Lower lobe of right lung (tissue), 2 donors: ENCODE data around the gene GTPBP3. TPM values are rescaled to one million over a fixed set of nuclear protein-coding genes. Genes with fewer than 3 reads are reported as not detected.
A peak's percentile ranks its signal among the peaks of the same experiment; 100 is the strongest.

Source experiments
- ATAC-seq, 2 donors: fragments of 200-7000 bp; cut with Tn5 transposase; one replicate each; pipeline ENCODE4 v1.9.1; 2020 to 2022; ENCODE audit warnings: mild to moderate bottlenecking in 2 of 2, moderate library complexity in 2 of 2
- DNase-seq: peaks from one replicate; pipeline ENCODE4 v3.0.0-alpha.2; 2020
- H3K27ac ChIP-seq: fragments of 200-600 bp; one replicate; pipeline ENCODE4 v1.8.0; 2022
- H3K27me3 ChIP-seq: fragments of 200-600 bp; one replicate; pipeline ENCODE4 v1.8.0; 2022; ENCODE audit warnings: low read depth
- H3K36me3 ChIP-seq: fragments of 200-600 bp; one replicate; pipeline ENCODE4 v1.8.0; 2022; ENCODE audit warnings: mild to moderate bottlenecking
- H3K4me1 ChIP-seq: fragments of 200-600 bp; one replicate; pipeline ENCODE4 v1.8.0; 2022
- H3K4me3 ChIP-seq: fragments of 200-600 bp; one replicate; pipeline ENCODE4 v1.8.0; 2022; ENCODE audit warnings: mild to moderate bottlenecking
- H3K9me3 ChIP-seq: fragments of 200-600 bp; one replicate; pipeline ENCODE4 v1.8.0; 2022
- intact Hi-C: fragments of 100-400 bp; cut with DNase I; formaldehyde crosslinking; loops from one replicate; pipeline ENCODE4 v1.11.0; 2022
- total RNA-seq: library from RNA; stranded (reverse); fragmentation: NEBNext Ultra II Directional; extraction: Animal tissue kit (Norgen Biotek cat#: 25700); gene quantifications from one replicate; pipeline ENCODE4 v1.2.1, GENCODE V29; 2021
- TF ChIP-seq, protein P1 (sequence below): fragments of 200-600 bp; IDR thresholded peaks from one replicate; pipeline ENCODE4 v1.8.0; 2022; ENCODE audit warnings: antibody characterized with exemption, mild to moderate bottlenecking
- donor health status: DM: no; HTN: yes; CAD: no; lungs with severe emphysema.

The GTPBP3 gene
- total RNA-seq, 1 donor from 2014 or later, result 21.0 TPM

- H3K4me1 ChIP-seq, result peaks cover 51% of the 10 kb centered on the region
- TF ChIP-seq, protein P1, sequence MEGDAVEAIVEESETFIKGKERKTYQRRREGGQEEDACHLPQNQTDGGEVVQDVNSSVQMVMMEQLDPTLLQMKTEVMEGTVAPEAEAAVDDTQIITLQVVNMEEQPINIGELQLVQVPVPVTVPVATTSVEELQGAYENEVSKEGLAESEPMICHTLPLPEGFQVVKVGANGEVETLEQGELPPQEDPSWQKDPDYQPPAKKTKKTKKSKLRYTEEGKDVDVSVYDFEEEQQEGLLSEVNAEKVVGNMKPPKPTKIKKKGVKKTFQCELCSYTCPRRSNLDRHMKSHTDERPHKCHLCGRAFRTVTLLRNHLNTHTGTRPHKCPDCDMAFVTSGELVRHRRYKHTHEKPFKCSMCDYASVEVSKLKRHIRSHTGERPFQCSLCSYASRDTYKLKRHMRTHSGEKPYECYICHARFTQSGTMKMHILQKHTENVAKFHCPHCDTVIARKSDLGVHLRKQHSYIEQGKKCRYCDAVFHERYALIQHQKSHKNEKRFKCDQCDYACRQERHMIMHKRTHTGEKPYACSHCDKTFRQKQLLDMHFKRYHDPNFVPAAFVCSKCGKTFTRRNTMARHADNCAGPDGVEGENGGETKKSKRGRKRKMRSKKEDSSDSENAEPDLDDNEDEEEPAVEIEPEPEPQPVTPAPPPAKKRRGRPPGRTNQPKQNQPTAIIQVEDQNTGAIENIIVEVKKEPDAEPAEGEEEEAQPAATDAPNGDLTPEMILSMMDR, result peak; percentile 78
- intact Hi-C loops, result no loop called here
Measured at GRCh38 chr19:17305517-17306284, 31.7 kb upstream of the GTPBP3 start, which contains the start of gene MRPL34. MRPL34 (plus strand) TSS chr19:17305872; CDS start chr19:17305893, 21 bp downstream.

DNA sequence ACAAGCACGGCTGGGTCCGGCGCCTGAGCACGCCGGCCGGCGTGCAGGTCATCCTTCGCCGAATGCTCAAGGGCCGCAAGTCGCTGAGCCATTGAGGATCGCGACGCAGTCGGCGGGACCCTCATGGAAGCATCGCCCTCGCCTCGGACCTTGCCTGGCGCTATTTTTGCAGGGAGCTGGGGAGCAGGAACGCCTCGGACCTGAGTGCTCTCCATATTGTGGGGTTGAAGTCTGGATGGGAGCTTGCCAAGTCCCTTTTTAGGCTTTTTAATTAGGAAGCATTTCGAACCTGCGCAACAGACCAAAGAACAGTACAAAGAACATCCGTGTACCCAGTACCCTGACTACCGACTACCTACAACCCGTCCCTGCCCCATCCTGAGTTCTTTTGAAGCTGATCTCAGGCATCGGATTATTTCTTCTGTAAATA is 31.1 kb upstream of the GTPBP3 start:
- Histone ChIP-seq H3K4me1 (peaks cover 57% of the 10 kb centered on the region), H3K4me3 (peak overlapping the region; percentile 68), H3K27me3 (no peaks in the 10 kb centered on the region), H3K36me3 (no peaks in the 10 kb centered on the region), H3K27ac (peak overlapping the region; percentile 84), H3K9me3 (no peaks in the 10 kb centered on the region)
- DNase-seq (no peak), ATAC-seq (no peak)
- intact Hi-C loops, result no loop called here
- TF ChIP-seq, protein P1, result no peak

More at GRCh38 chr19:17305517-17306284, 31.7 kb upstream of the GTPBP3 start, which contains the start of gene MRPL34:
- no peaks in the 10 kb centered on the region for H3K36me3 ChIP-seq
- no peaks in the 10 kb centered on the region for H3K27me3 ChIP-seq
- peak; percentile 80 to 90 for ATAC-seq
- H3K9me3 ChIP-seq, result no peaks in the 10 kb centered on the region
- no peak for DNase-seq
- peak within 1 kb of the TSS; percentile 84 for H3K27ac ChIP-seq
- H3K4me3 ChIP-seq, result peak within 1 kb of the TSS; percentile 68

DNA sequence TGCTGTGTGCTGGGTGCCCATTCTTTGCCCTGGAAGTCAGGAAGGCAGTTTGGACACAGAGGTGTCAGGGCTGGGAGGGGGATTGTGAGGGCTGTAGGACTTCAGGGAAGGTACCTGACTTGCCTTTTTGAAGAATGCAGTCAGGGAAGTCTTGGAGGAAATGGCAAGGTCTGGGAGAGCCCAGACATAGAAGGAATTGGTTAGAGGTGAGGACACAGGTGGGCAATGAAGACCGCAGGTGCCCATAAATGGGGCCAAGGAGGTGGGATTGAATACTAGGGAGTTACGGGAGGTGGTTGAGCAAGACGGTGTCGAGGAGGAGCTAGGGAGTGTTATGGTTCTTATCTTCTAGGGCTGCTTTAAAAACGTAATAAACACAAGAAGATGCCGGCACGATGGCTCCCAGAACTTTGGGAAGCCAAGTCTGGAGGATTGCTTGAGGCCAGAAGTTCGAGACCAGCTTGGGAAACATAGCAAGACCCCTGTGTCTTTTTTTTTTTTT is 29.4 kb upstream of the GTPBP3 start:
- no peak overlapping the region for H3K27ac ChIP-seq
- H3K9me3 ChIP-seq, result no peaks in the 10 kb centered on the region
- H3K4me1 ChIP-seq, result peaks cover 59% of the 10 kb centered on the region
- intact Hi-C loops, result no loop called here
- DNase-seq (no peak), ATAC-seq (no peak)
- H3K27me3 ChIP-seq, result no peaks in the 10 kb centered on the region
- H3K36me3 ChIP-seq, result no peaks in the 10 kb centered on the region
- TF ChIP-seq, protein P1, result no peak
- H3K4me3 ChIP-seq, result no peak overlapping the region

GRCh38 chr19:17309198-17309964 is 28.0 kb upstream of the GTPBP3 start, which contains the start of gene DDA1:
DDA1 (plus strand) TSS chr19:17309563; CDS start chr19:17309655, 92 bp downstream.
- Histone ChIP-seq H3K4me1 (peaks cover 48% of the 10 kb centered on the region), H3K9me3 (no peaks in the 10 kb centered on the region), H3K27me3 (no peaks in the 10 kb centered on the region), H3K4me3 (peak within 1 kb of the TSS; percentile 80), H3K36me3 (peaks cover 10% of the 10 kb centered on the region), H3K27ac (peak within 1 kb of the TSS; percentile 80)
- intact Hi-C loops, result no loop called here
- TF ChIP-seq, protein P1, result no peak
- DNase-seq (peak; percentile 100), ATAC-seq (peak; percentile 90 to 91)

DNA sequence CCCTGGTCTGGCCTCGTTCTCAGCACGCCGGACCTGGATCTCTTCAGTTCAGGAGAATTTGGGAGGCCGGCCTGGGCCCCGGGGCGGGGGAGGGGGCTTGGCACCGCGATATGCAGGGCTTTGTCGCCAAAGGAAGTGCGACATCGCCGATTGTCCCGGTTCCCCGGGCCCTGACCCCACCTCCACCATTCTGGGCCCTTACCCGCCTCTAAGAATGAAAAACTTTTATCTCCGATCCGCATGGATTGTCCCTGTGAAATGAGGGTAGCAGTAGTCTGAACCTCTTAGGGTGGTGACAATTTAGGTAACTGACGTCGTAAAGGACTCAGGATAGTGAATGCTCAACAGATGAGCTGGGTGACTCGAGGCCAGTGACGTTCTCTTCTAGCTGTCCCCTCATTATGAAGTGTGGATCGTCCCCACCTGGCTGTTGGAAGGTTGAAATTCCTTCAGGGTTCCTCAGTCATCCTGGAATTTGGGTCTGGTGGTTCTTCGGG is 27.3 kb upstream of the GTPBP3 start:
- Histone ChIP-seq H3K4me1 (peaks cover 42% of the 10 kb centered on the region), H3K36me3 (peaks cover 15% of the 10 kb centered on the region), H3K9me3 (no peaks in the 10 kb centered on the region), H3K4me3 (peak overlapping the region; percentile 80), H3K27me3 (no peaks in the 10 kb centered on the region), H3K27ac (peak overlapping the region; percentile 80)
- TF ChIP-seq, protein P1, result no peak
- DNase-seq, result no peak
- intact Hi-C loops, result no loop called here
- no peak for ATAC-seq
